GM12865 (cell line): ENCODE data around the gene TRHDE.

Source experiments
- DNase-seq: peaks from one replicate; pipeline ENCODE4 v3.0.0; 2010; ENCODE audit warnings: low read depth
- H3K4me3 ChIP-seq: 2 replicates; pipeline ENCODE4 v1.5.1; 2011; ENCODE audit warnings: mild to moderate bottlenecking, low read depth, low read length, control low read depth
- TF ChIP-seq, protein P1 (sequence below): IDR thresholded peaks from 2 replicates; pipeline ENCODE4 v1.5.1; 2011; ENCODE audit warnings: low read length, control low read depth, low read depth, inconsistent platforms; ENCODE audit not compliant: insufficient read depth; ENCODE audit errors: missing control alignments

The TRHDE gene

DNA sequence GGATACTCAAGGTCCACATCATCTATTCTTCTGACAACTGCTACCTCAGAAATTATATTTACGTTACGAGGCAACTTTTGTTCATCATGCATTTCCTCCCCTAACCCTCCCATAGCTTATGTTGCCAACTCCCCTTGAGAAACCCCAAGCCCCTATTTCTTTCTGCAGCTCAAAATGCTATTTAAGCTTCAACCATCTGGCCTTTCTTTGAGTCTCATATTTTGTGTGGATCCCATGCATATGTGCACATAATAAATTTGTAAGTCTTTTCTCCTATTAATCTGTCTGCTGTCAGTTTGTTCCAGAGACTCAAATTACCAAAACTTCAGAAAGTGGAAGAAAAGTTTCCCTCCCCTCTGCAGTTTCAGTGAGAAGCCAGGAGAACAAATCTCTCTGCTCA lies 444.1 kb downstream of the TRHDE start:
- TF ChIP-seq, protein P1, sequence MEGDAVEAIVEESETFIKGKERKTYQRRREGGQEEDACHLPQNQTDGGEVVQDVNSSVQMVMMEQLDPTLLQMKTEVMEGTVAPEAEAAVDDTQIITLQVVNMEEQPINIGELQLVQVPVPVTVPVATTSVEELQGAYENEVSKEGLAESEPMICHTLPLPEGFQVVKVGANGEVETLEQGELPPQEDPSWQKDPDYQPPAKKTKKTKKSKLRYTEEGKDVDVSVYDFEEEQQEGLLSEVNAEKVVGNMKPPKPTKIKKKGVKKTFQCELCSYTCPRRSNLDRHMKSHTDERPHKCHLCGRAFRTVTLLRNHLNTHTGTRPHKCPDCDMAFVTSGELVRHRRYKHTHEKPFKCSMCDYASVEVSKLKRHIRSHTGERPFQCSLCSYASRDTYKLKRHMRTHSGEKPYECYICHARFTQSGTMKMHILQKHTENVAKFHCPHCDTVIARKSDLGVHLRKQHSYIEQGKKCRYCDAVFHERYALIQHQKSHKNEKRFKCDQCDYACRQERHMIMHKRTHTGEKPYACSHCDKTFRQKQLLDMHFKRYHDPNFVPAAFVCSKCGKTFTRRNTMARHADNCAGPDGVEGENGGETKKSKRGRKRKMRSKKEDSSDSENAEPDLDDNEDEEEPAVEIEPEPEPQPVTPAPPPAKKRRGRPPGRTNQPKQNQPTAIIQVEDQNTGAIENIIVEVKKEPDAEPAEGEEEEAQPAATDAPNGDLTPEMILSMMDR, result no peak
- no peak overlapping the region for H3K4me3 ChIP-seq
- no peak for DNase-seq

DNA sequence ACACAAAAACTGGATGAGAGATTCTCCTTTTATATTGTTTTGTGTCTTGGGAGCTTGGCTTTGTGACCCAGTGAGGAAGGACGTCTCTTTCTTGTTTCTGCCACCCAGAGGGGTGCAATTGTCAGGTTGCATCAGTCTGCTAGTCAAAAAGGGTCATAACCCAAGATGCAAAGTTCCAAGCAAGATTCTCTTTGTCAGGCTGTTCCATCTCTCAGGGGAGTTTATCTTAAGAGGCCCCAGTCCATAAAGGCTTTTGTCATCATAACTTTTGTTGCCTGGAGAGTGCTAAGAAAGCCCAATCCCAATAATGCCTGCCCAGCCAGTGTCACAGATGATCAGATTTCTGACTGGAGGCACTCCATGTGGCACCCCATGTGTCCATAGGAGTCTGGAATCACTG lies 444.9 kb downstream of the TRHDE start:
- TF ChIP-seq, protein P1, result no peak
- no peak for DNase-seq
- H3K4me3 ChIP-seq, result no peak overlapping the region
